Measurements from ENCODE around the gene GDPGP1.

The GDPGP1 gene

GRCh38 chr15:90293040-90293810, 59.2 kb downstream of the GDPGP1 start:
- peak; percentile 35 to 55 for DNase-seq (ENCODE audit: extremely low read depth in 1 of 2, low read depth in 1 of 2)

- DNase-seq (ENCODE audit: extremely low read depth in 1 of 2, low read depth in 1 of 2): no peak
These were observed 60.1 kb downstream of the GDPGP1 start for GRCh38 chr15:90294159-90294558.

- no peak for DNase-seq (ENCODE audit: extremely low read depth in 1 of 2, low read depth in 1 of 2)
These were observed 60.7 kb downstream of the GDPGP1 start for GRCh38 chr15:90294601-90295269.

GRCh38 chr15:90295270-90295648, 61.2 kb downstream of the GDPGP1 start:
- DNase-seq (ENCODE audit: extremely low read depth in 1 of 2, low read depth in 1 of 2): no peak

Data from stimulated activated CD8-positive, alpha-beta memory T cell treated with anti-CD3 and anti-CD28 coated beads, Interleukin-7, amount 100 ng/mL, for 48 hours (primary cell).